Measurements from ENCODE around the gene DAP. TPM values are rescaled to one million over a fixed set of nuclear protein-coding genes. Genes with fewer than 3 reads are reported as not detected.

The DAP gene
- total RNA-seq, 1 experiment from 2014 or later, result 106 TPM

DNA sequence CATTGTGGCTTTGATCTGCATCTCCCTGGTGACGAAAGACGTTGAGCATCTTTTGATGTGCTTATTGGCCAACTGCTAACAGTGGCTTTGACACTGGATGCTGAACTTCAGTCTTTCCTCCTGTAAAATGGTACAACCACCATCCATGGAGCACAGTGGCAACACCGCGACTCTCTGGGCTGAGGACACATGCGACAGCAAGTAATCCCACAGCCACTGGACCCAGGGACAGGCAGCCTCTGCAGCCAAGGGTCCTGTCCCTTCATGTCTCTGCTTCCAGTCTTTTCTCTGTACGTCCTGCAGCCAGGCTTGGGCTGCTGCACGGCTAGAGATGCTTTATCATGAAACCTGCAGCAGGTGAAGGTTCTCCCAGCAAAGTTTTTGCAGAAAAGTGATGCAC, 83.5 kb downstream of the DAP start:
- no peak for DNase-seq
- ChIA-PET CTCF (no interaction called here), POLR2A (ENCODE audit: unreplicated experiment) (no interaction called here)
- TF ChIP-seq EZH2 (IDR thresholded peaks at IDR 0.05; ENCODE audit: low read length, unreplicated experiment) (no peak), EZH2phosphoT487 (IDR thresholded peaks at IDR 0.05; ENCODE audit: borderline replicate concordance, low read length) (no peak)
- TF ChIP-seq, protein P1, sequence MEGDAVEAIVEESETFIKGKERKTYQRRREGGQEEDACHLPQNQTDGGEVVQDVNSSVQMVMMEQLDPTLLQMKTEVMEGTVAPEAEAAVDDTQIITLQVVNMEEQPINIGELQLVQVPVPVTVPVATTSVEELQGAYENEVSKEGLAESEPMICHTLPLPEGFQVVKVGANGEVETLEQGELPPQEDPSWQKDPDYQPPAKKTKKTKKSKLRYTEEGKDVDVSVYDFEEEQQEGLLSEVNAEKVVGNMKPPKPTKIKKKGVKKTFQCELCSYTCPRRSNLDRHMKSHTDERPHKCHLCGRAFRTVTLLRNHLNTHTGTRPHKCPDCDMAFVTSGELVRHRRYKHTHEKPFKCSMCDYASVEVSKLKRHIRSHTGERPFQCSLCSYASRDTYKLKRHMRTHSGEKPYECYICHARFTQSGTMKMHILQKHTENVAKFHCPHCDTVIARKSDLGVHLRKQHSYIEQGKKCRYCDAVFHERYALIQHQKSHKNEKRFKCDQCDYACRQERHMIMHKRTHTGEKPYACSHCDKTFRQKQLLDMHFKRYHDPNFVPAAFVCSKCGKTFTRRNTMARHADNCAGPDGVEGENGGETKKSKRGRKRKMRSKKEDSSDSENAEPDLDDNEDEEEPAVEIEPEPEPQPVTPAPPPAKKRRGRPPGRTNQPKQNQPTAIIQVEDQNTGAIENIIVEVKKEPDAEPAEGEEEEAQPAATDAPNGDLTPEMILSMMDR (conservative IDR thresholded peaks at IDR 0.05; ENCODE audit: low read depth, low read length), result no peak
- no TSS peak for BruUV-seq (replicated peaks)
- no peaks in the 10 kb centered on the region for H3K79me2 ChIP-seq (ENCODE audit: low read length)
- H3K4me2 ChIP-seq (ENCODE audit: low read length), result no peak overlapping the region
- H3F3A ChIP-seq (ENCODE audit: low read length, unreplicated experiment), result no peaks in the 10 kb centered on the region
- H3K9me3 ChIP-seq (ENCODE audit: low read length), result no peaks in the 10 kb centered on the region
- H3K9me2 ChIP-seq (replicated peaks; ENCODE audit: low read length), result no peaks in the 10 kb centered on the region
- intact Hi-C loops (cut with micrococcal nuclease), result no loop called here
- no peak for ATAC-seq
- peaks cover 53% of the 10 kb centered on the region for H3K36me3 ChIP-seq (ENCODE audit: low read depth, low read length)
- no peaks in the 10 kb centered on the region for H3K27me3 ChIP-seq (ENCODE audit: low read length)
- H3K9ac ChIP-seq (ENCODE audit: low read length), result no peak overlapping the region
- H3K27ac ChIP-seq (ENCODE audit: low read length), result no peak overlapping the region
- H3K4me1 ChIP-seq (ENCODE audit: insufficient read depth, low read length), result no peaks in the 10 kb centered on the region
- no peak overlapping the region for H3K4me3 ChIP-seq (ENCODE audit: low read length)
- no peaks in the 10 kb centered on the region for H4K20me1 ChIP-seq (ENCODE audit: low read length)
- no peak overlapping the region for H2AFZ ChIP-seq (ENCODE audit: low read length)

DNA sequence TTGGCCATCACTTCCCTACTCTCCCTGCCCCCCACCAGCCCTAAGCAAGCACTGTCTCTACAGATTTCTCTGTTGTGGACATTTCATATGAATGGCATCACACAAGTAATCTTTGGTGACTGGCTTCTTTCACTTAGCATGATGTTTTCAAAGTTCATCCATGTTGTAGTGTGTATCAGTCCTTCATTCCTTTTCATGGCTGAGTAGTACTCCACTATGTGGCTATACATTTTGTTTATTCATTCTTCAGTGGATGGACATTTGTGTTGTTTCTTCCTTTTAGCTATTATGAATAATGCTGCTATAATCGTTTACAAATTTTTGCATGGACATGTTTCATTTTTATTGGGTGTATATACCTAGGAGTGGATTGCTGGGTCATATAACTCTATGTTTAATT, 84.1 kb downstream of the DAP start:
- ATAC-seq (no peak), DNase-seq (no peak)
- H3K36me3 ChIP-seq (ENCODE audit: low read depth, low read length), result peaks cover 47% of the 10 kb centered on the region
- H4K20me1 ChIP-seq (ENCODE audit: low read length), result no peaks in the 10 kb centered on the region
- no peaks in the 10 kb centered on the region for H3K9me3 ChIP-seq (ENCODE audit: low read length)
- H2AFZ ChIP-seq (ENCODE audit: low read length), result no peak overlapping the region
- no peak overlapping the region for H3K4me3 ChIP-seq (ENCODE audit: low read length)
- TF ChIP-seq EZH2phosphoT487 (IDR thresholded peaks at IDR 0.05; ENCODE audit: borderline replicate concordance, low read length) (no peak), EZH2 (IDR thresholded peaks at IDR 0.05; ENCODE audit: low read length, unreplicated experiment) (no peak)
- TF ChIP-seq, protein P1 (conservative IDR thresholded peaks at IDR 0.05; ENCODE audit: low read depth, low read length), result no peak
- intact Hi-C loops (cut with micrococcal nuclease), result no loop called here
- no peak overlapping the region for H3K4me2 ChIP-seq (ENCODE audit: low read length)
- H3K4me1 ChIP-seq (ENCODE audit: insufficient read depth, low read length), result no peaks in the 10 kb centered on the region
- ChIA-PET CTCF (no interaction called here), POLR2A (ENCODE audit: unreplicated experiment) (no interaction called here)
- H3K9me2 ChIP-seq (replicated peaks; ENCODE audit: low read length), result no peaks in the 10 kb centered on the region
- no peaks in the 10 kb centered on the region for H3K79me2 ChIP-seq (ENCODE audit: low read length)
- H3K27ac ChIP-seq (ENCODE audit: low read length), result no peak overlapping the region
- no peaks in the 10 kb centered on the region for H3K27me3 ChIP-seq (ENCODE audit: low read length)
- H3F3A ChIP-seq (ENCODE audit: low read length, unreplicated experiment), result no peaks in the 10 kb centered on the region
- no TSS peak for BruUV-seq (replicated peaks)
- H3K9ac ChIP-seq (ENCODE audit: low read length), result no peak overlapping the region

DNA sequence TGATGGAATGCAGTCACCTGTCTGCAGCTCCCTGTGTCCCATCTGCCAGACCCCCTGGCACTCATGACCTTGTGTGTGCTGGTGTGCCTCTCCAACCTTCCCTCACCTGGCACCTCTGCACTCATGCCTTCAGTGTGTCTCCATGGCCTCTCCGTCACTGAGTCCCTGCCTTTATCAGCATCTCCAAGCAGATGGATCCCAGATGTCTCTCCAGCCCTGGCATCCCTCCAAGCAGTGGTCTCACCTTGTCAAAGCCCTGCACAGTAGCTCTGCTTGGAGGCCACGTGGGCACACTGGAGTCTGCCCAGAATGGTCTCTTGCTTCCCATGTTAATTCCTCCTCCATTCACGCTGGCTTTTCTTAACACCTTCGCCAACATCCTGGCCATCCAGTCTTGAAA, 84.8 kb downstream of the DAP start:
- Histone ChIP-seq H3K4me1 (ENCODE audit: insufficient read depth, low read length) (no peaks in the 10 kb centered on the region), H3K79me2 (ENCODE audit: low read length) (no peaks in the 10 kb centered on the region), H3K27me3 (ENCODE audit: low read length) (no peaks in the 10 kb centered on the region), H3K9me3 (ENCODE audit: low read length) (no peaks in the 10 kb centered on the region), H2AFZ (ENCODE audit: low read length) (no peak overlapping the region), H4K20me1 (ENCODE audit: low read length) (no peaks in the 10 kb centered on the region), H3K27ac (ENCODE audit: low read length) (no peak overlapping the region), H3K4me3 (ENCODE audit: low read length) (no peak overlapping the region), H3K9ac (ENCODE audit: low read length) (no peak overlapping the region), H3K9me2 (replicated peaks; ENCODE audit: low read length) (no peaks in the 10 kb centered on the region), H3F3A (ENCODE audit: low read length, unreplicated experiment) (no peaks in the 10 kb centered on the region), H3K36me3 (ENCODE audit: low read depth, low read length) (peaks cover 42% of the 10 kb centered on the region), H3K4me2 (ENCODE audit: low read length) (no peak overlapping the region)
- intact Hi-C loops (cut with micrococcal nuclease), result no loop called here
- ATAC-seq, result peak; percentile 16
- TF ChIP-seq EZH2phosphoT487 (IDR thresholded peaks at IDR 0.05; ENCODE audit: borderline replicate concordance, low read length) (no peak), EZH2 (IDR thresholded peaks at IDR 0.05; ENCODE audit: low read length, unreplicated experiment) (no peak)
- BruUV-seq (replicated peaks), result no TSS peak
- ChIA-PET CTCF (no interaction called here), POLR2A (ENCODE audit: unreplicated experiment) (no interaction called here)
- no peak for DNase-seq

Measured in PC-3 (cell line).